K562 (cell line): Measurements from ENCODE around the gene ADAT1. TPM values are rescaled to one million over a fixed set of nuclear protein-coding genes. Genes with fewer than 3 reads are reported as not detected.

Source experiments
- CHD1 ChIP-seq: fragments of 200-600 bp; sonication (generic); IDR thresholded peaks from one replicate; pipeline ENCODE4 v1.6.1; 2012; ENCODE audit warnings: mild to moderate bottlenecking, moderate library complexity, low read length, inconsistent platforms
- CSDE1 ChIP-seq, 2 experiments: fragments of 450-650 bp; IDR thresholded peaks; 2 replicates each; pipeline ENCODE4 v1.6.1; 2016; ENCODE audit warnings: mild to moderate bottlenecking in 1 of 2
- KLF1 ChIP-seq: fragments of 450-650 bp; IDR thresholded peaks from 2 replicates; pipeline ENCODE4 v1.6.1; 2016; ENCODE audit warnings: missing genetic modification characterization, missing compliant biosample characterization
- NFRKB ChIP-seq: fragments of 450-650 bp; IDR thresholded peaks from 2 replicates; pipeline ENCODE4 v1.6.1; 2016; ENCODE audit warnings: low read depth
- polyA plus RNA-seq, 8 experiments: library from polyadenylated mRNA; depleted of rRNA in 4 of 8; stranded (reverse) in 5 of 8; unstranded in 3 of 8; fragments of >200 nt; fragmentation: Nextera tagmentation in 2 of 8; fragmentation: Illumina TruSeq in 1 of 8; extraction: Ambion mirVana in 2 of 8; extraction: Trizol in 1 of 8; gene quantifications; 2 replicates each; pipeline versions ENCODE4 v1.2.1 to v1.2.3, GENCODE V29; 2011 to 2014; ENCODE audit warnings: inconsistent platforms in 1 of 8, missing spikeins in 1 of 8
- total RNA-seq, 7 experiments: library from RNA; depleted of rRNA in 6 of 7; stranded (reverse); fragments of >200 nt in 6 of 7; fragmentation: Illumina TruSeq in 2 of 7; extraction: Trizol in 2 of 7; gene quantifications; 2 replicates each; pipeline versions ENCODE4 v1.2.1 to v1.2.3, GENCODE V29; 2011 to 2021; ENCODE audit warnings: low replicate concordance in 1 of 7
- TF ChIP-seq, protein P1 (sequence below): fragments of 450-650 bp; IDR thresholded peaks from 2 replicates; pipeline ENCODE4 v1.6.1; 2016; ENCODE audit warnings: low read depth

Gene ADAT1
- total and polyA plus RNA-seq, 9 of the 15 experiments (the other 6 are each of a cell fraction or from before 2014, with no cell fraction given), result 16.0 to 36.7 (median 28.2) TPM

DNA sequence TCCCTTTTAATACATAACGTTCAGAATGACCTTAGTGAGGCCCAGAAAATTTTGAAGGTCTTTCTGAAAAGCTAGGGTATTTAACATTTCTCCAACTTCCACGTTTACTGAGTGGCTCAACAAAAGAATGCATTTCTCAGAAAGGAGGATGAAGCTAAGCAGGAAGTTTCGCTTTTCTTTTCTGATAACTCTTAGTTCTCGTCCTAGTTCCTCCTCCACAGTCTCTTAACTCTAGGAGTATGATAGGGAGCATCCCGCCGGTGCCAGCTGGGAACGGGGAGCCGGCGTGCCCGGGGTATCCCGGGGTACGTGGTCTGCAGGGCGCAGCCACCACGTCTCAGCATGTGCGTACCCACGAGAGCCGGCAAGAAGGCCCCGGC, 24.0 kb upstream of the ADAT1 start (continued):
- TF ChIP-seq, protein P1, sequence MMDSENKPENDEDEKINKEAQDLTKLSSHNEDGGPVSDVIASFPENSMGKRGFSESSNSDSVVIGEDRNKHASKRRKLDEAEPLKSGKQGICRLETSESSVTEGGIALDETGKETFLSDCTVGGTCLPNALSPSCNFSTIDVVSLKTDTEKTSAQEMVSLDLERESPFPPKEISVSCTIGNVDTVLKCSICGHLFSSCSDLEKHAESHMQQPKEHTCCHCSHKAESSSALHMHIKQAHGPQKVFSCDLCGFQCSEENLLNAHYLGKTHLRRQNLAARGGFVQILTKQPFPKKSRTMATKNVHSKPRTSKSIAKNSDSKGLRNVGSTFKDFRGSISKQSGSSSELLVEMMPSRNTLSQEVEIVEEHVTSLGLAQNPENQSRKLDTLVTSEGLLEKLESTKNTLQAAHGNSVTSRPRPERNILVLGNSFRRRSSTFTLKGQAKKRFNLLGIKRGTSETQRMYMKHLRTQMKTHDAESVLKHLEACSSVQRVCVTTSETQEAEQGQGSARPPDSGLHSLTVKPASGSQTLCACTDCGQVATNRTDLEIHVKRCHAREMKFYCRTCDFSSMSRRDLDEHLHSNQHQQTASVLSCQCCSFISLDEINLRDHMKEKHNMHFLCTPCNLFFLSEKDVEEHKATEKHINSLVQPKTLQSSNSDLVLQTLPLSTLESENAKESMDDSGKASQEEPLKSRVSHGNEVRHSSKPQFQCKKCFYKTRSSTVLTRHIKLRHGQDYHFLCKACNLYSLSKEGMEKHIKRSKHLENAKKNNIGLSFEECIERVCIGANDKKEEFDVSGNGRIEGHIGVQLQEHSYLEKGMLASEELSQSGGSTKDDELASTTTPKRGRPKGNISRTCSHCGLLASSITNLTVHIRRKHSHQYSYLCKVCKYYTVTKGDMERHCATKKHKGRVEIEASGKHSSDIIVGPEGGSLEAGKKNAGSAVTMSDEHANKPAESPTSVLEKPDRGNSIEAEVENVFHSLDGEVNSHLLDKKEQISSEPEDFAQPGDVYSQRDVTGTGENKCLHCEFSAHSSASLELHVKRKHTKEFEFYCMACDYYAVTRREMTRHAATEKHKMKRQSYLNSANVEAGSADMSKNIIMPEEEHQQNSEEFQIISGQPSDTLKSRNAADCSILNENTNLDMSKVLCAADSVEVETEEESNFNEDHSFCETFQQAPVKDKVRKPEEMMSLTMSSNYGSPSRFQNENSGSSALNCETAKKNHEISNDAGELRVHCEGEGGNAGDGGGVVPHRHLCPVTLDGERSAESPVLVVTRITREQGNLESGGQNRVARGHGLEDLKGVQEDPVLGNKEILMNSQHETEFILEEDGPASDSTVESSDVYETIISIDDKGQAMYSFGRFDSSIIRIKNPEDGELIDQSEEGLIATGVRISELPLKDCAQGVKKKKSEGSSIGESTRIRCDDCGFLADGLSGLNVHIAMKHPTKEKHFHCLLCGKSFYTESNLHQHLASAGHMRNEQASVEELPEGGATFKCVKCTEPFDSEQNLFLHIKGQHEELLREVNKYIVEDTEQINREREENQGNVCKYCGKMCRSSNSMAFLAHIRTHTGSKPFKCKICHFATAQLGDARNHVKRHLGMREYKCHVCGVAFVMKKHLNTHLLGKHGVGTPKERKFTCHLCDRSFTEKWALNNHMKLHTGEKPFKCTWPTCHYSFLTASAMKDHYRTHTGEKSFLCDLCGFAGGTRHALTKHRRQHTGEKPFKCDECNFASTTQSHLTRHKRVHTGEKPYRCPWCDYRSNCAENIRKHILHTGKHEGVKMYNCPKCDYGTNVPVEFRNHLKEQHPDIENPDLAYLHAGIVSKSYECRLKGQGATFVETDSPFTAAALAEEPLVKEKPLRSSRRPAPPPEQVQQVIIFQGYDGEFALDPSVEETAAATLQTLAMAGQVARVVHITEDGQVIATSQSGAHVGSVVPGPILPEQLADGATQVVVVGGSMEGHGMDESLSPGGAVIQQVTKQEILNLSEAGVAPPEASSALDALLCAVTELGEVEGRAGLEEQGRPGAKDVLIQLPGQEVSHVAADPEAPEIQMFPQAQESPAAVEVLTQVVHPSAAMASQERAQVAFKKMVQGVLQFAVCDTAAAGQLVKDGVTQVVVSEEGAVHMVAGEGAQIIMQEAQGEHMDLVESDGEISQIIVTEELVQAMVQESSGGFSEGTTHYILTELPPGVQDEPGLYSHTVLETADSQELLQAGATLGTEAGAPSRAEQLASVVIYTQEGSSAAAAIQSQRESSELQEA, result no peak
- TF ChIP-seq CHD1, result peak; percentile 21
- TF ChIP-seq NFRKB, result 0 out of 2 replicates have a peak, but pooled peaks have one; percentile 3
- no peak for TF ChIP-seq KLF1 (tag)
- peak in 1 of 2 experiments; percentile 69; a peak in 1 of 4 replicates for TF ChIP-seq CSDE1 (IDR thresholded peaks at IDR 0.05)
